Stomach (tissue), 9 donors: ENCODE data around the gene SOX10. TPM values are rescaled to one million over a fixed set of nuclear protein-coding genes. Genes with fewer than 3 reads are reported as not detected.

Experiments
- DNase-seq, 2 donors: peaks; one replicate each; pipeline versions ENCODE4 v3.0.0 to v3.0.0-alpha.2; 2013 to 2019
- H3K27ac ChIP-seq, 5 donors: fragments of 200-600 bp in 4 of 5; sonication (generic) in 4 of 5; one replicate each; pipeline ENCODE4 v1.5.1; 2013 to 2019; ENCODE audit warnings: mild to moderate bottlenecking in 1 of 5, moderate library complexity in 1 of 5
- H3K27me3 ChIP-seq, 3 donors: fragments of 200-600 bp; sonication (generic); one replicate each; pipeline ENCODE4 v1.5.1; 2017 to 2019; ENCODE audit warnings: mixed run types in 1 of 3
- H3K36me3 ChIP-seq, 4 donors: fragments of 200-600 bp; sonication (generic); 1 replicate in 3 of 4; 2 replicates in 1 of 4; pipeline ENCODE4 v1.5.1; 2016 to 2019
- H3K4me1 ChIP-seq, 4 donors: fragments of 200-600 bp; sonication (generic); one replicate each; pipeline ENCODE4 v1.5.1; 2016 to 2019
- H3K4me3 ChIP-seq, 4 donors: fragments of 200-600 bp; sonication (generic) in 3 of 4; one replicate each; pipeline ENCODE4 v1.5.1; 2016 to 2019; ENCODE audit warnings: mild to moderate bottlenecking in 1 of 4
- H3K9me3 ChIP-seq, 4 donors: fragments of 200-600 bp; sonication (generic); one replicate each; pipeline ENCODE4 v1.5.1; 2016 to 2019
- EP300 ChIP-seq: sonication (generic); formaldehyde crosslinking; IDR thresholded peaks from one replicate; pipeline ENCODE4 v1.6.1; 2017; ENCODE audit warnings: antibody characterized with exemption
- POLR2A ChIP-seq, 4 donors: fragments of 450-650 bp; IDR thresholded peaks; one replicate each; pipeline ENCODE4 v1.6.1; 2016; ENCODE audit warnings: antibody characterized with exemption in 4 of 4, control low read depth in 2 of 4, mild to moderate bottlenecking in 1 of 4, moderate library complexity in 1 of 4
- POLR2AphosphoS5 ChIP-seq, 3 donors: sonication (generic); formaldehyde crosslinking; IDR thresholded peaks; one replicate each; pipeline ENCODE4 v1.6.1; 2016; ENCODE audit warnings: antibody characterized with exemption in 3 of 3
- WGBS, 5 donors: extraction: QIAGEN DNeasy Blood & Tissue Kit in 3 of 5; methylation state at CpG; one replicate each; pipeline versions ENCODE4 v1.1.5 to v1.1.7; 2013 to 2018; 5-methylcytosine and 5-hydroxymethylcytosine counted together
- intact Hi-C: fragments of 100-400 bp; cut with DNase I; formaldehyde crosslinking; loops from one replicate; pipeline ENCODE4 v1.15.1; 2023; ENCODE audit warnings: low total_unique reads
- polyA plus RNA-seq, 3 donors: library from polyadenylated mRNA; stranded (reverse); fragments of 200-250 nt; gene quantifications; one replicate each; pipeline ENCODE4 v1.2.3, GENCODE V29; 2013
- total RNA-seq, 5 donors: library from RNA; depleted of rRNA; stranded (reverse); fragments of >200 nt; gene quantifications; one replicate each; pipeline versions ENCODE4 v1.1.0 to v1.2.3, GENCODE V29; 2014 to 2016
- TF ChIP-seq, protein P1 (sequence below), 7 experiments: fragments of 450-650 bp in 4 of 7; fragments of 200-600 bp in 3 of 7; sonication (generic) in 3 of 7; IDR thresholded peaks; one replicate each; pipeline ENCODE4 v1.5.1; 2016 to 2019; ENCODE audit warnings: antibody characterized with exemption in 7 of 7, control low read depth in 2 of 7, mild to moderate bottlenecking in 1 of 7
- donor health status: healthy with polysubstance abuse.
- donor health status: Bipolar disorder and iron deficiency.
- donor health status: healthy.

SOX10 gene
- total and polyA plus RNA-seq, 8 donors: 1.7 to 4.9 (median 3.0) TPM; not detected in 2

DNA sequence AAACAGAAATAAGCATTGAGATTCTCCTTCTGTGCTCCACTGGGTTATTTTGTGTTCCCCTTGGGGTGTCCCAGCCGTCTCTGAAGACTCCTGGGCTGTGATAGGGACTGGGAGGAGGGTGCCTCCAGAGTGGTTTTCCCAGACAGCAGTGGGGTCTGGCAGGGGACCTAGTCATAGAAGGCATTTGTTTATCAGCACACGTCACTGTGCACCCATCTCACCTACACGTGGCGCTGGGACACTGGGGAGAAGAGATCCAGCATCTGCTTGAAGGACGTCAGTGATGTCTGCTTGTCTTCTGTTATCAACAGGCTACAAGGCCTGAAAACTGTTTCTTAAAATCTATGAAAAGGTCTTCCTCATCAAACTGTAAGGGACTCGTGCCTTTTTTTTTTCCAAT lies 38.7 kb upstream of the SOX10 start:
- WGBS, 5 donors: 66 to 88% (median 82%) methylated on average over 6 of the region's 6 CpGs
- TF ChIP-seq EP300 (no peak), POLR2AphosphoS5 (IDR thresholded peaks at IDR 0.05) (no peak), POLR2A (IDR thresholded peaks at IDR 0.05) (no peak)
- TF ChIP-seq, protein P1, sequence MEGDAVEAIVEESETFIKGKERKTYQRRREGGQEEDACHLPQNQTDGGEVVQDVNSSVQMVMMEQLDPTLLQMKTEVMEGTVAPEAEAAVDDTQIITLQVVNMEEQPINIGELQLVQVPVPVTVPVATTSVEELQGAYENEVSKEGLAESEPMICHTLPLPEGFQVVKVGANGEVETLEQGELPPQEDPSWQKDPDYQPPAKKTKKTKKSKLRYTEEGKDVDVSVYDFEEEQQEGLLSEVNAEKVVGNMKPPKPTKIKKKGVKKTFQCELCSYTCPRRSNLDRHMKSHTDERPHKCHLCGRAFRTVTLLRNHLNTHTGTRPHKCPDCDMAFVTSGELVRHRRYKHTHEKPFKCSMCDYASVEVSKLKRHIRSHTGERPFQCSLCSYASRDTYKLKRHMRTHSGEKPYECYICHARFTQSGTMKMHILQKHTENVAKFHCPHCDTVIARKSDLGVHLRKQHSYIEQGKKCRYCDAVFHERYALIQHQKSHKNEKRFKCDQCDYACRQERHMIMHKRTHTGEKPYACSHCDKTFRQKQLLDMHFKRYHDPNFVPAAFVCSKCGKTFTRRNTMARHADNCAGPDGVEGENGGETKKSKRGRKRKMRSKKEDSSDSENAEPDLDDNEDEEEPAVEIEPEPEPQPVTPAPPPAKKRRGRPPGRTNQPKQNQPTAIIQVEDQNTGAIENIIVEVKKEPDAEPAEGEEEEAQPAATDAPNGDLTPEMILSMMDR (IDR thresholded peaks at IDR 0.05): no peak

DNA sequence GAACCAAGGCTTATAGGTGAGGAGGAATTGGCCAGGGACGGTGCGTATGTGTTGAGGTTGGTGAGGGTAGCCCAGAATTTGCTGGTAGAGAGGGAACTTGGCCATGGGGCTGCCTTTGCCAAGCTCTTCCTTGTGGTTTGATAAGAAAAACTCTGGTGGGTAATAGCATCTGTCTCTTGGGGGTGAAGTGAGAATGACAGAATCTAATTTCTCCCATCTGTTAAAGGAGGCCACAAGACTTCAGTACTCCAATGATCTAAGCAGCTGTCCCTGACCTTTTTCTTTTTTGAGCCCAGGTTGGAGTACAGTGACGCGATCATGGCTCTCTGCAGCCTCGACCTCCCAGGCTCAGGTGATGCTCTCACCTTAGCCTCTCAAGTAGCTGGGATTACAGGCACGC lies 36.9 kb upstream of the SOX10 start:
- no peaks in the 10 kb centered on the region for H3K27me3 ChIP-seq
- H3K4me3 ChIP-seq: no peak overlapping the region
- DNase-seq: no peak
- no peaks in the 10 kb centered on the region for H3K36me3 ChIP-seq
- peaks cover 8 to 19% (median 14%) of the 10 kb centered on the region in 4 donors for H3K4me1 ChIP-seq
- no peak overlapping the region for H3K27ac ChIP-seq
- no peaks in the 10 kb centered on the region for H3K9me3 ChIP-seq
- TF ChIP-seq POLR2A (IDR thresholded peaks at IDR 0.05): no peak
- no peak for TF ChIP-seq POLR2AphosphoS5 (IDR thresholded peaks at IDR 0.05)
- no peak for TF ChIP-seq EP300
- TF ChIP-seq, protein P1 (IDR thresholded peaks at IDR 0.05): no peak
- 89 to 95% (median 92%) methylated on average over 6 of the region's 6 CpGs for WGBS, 5 donors
- intact Hi-C loops: no loop called here

More for the DNA sequence above, 38.7 kb upstream of the SOX10 start:
- H3K36me3 ChIP-seq: no peaks in the 10 kb centered on the region
- DNase-seq: no peak
- no peak overlapping the region for H3K27ac ChIP-seq
- H3K27me3 ChIP-seq: no peaks in the 10 kb centered on the region
- intact Hi-C loops: no loop called here
- H3K4me3 ChIP-seq: no peak overlapping the region
- no peaks in the 10 kb centered on the region for H3K9me3 ChIP-seq
- H3K4me1 ChIP-seq: peaks cover 0 to under 1% (median 0%) of the 10 kb centered on the region in 4 donors

DNA sequence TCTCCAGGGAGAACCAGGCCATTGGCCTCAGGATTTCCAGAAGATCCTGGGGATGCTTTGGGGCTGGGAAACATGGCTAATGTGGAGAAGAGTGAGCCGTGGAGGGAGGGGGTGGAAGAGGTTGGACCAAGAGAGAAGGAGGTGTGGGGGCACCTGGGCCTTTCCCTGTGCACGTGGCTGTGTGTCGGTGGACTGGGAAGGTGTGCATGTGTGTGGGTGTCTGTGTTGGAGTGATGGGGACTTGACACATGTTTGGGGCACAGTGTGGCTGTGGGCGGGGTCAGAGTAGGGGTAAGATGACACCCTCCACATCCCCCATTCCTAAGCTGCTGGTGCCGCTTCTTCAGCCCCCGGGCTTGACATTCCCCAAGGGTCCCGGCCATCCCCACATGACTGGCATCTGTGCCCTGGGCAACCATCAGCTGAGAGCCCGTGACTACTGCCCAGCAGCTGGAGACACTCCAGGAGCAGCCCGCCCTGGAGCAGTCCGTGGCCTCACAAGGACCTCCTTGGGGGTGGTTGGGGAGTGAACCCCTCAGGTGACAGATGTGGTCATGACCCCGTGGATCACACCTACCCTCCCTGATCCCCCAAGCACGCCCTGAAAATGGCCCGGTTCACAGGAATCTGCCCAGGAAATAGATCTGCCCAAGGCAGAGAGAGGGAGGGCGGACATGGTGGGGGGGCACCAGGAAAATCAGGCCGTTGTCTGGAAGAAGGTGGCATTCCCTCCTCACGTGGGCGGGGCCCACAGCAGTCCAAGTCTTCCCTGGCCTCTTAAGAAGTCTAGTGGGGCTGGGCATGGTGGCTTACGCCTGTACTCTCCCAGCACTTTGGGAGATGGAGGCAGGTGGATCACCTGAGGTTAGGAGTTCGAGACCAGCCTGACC lies 34.8 kb upstream of the SOX10 start:
- Histone ChIP-seq H3K27ac (no peak overlapping the region), H3K4me1 (peaks cover 11 to 23% (median 17%) of the 10 kb centered on the region in 4 donors), H3K36me3 (no peaks in the 10 kb centered on the region), H3K9me3 (no peaks in the 10 kb centered on the region), H3K27me3 (no peaks in the 10 kb centered on the region), H3K4me3 (no peak overlapping the region)
- intact Hi-C loops: no loop called here
- DNase-seq: peak in 1 of 2 donors; percentile 4
- TF ChIP-seq POLR2AphosphoS5 (IDR thresholded peaks at IDR 0.05): no peak
- no peak for TF ChIP-seq POLR2A (IDR thresholded peaks at IDR 0.05)
- TF ChIP-seq EP300: no peak
- TF ChIP-seq, protein P1 (IDR thresholded peaks at IDR 0.05): no peak
- 79 to 89% (median 86%) methylated on average over 17 to 19 of the region's 19 CpGs for WGBS, 5 donors

DNA sequence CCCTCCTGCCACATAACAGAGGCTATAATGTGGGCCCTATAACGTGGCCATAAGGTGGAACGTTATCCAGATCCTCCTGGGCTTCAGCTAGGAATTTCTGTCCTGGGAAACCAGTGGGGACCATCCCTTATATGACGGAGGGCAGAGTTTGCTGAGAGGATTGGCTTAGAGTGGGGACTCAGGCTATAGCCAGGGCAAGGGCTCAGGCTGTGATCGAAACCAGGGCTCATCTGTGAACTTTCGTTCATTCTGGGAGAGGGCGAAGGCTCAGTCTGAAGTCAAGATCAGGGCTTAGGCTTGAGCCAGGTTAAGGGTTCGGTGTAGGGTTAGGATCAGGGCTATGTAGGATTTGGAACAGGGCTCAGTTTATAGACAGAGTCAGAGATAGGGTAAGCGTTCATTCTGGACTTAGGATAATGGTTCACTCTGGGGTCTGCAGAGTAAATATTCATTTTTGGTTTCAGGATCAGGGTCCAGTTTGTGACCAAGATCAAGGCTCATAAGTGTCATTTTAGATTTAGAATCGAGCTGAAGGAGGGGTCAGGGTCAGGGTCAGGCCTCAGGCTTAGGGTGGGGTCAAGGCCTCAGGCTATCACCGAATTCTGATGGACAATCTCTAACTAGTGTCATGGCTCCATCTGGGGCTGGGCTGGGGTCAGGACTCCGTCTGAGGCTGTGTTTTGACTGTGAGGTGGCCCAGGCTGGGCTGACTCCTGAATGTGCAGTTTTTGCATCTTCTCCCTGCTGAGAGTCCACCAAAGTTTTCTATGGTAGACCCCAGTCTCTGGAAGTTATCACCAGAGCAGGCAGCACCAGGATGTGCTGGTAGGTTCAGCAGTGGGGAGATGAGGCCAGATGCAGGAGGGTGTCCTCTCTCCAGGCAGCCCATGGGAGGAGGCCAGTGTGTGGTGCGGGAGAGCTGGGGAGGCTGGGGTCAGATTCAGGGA lies 33.9 kb upstream of the SOX10 start:
- Histone ChIP-seq H3K27me3 (no peaks in the 10 kb centered on the region), H3K27ac (peak overlapping the region in 2 of 5 donors; percentile 34 to 52), H3K4me3 (no peak overlapping the region), H3K36me3 (no peaks in the 10 kb centered on the region), H3K4me1 (peaks cover 11 to 23% (median 17%) of the 10 kb centered on the region in 4 donors), H3K9me3 (no peaks in the 10 kb centered on the region)
- TF ChIP-seq POLR2A (IDR thresholded peaks at IDR 0.05): no peak
- TF ChIP-seq, protein P1 (IDR thresholded peaks at IDR 0.05): no peak
- TF ChIP-seq EP300: no peak
- TF ChIP-seq POLR2AphosphoS5 (IDR thresholded peaks at IDR 0.05): no peak
- 85 to 91% (median 89%) methylated on average over 12 of the region's 12 CpGs for WGBS, 5 donors
- intact Hi-C loops: no loop called here
- peak in 1 of 2 donors; percentile 1 for DNase-seq
